GM12873 (cell line): ENCODE results near the gene MRGPRE.

Experiments
- CTCF ChIP-seq: IDR thresholded peaks from 2 replicates; pipeline ENCODE4 v1.5.1; 2012; ENCODE audit warnings: low read depth, mild to moderate bottlenecking, moderate library complexity, low read length, control low read depth; ENCODE audit not compliant: insufficient read depth; ENCODE audit errors: missing control alignments

Gene MRGPRE

GRCh38 chr11:3220521-3221407 is 11.5 kb downstream of the MRGPRE start:
- no peak for TF ChIP-seq CTCF

- TF ChIP-seq CTCF: no peak
These were observed 12.1 kb downstream of the MRGPRE start for GRCh38 chr11:3220101-3220500.

GRCh38 chr11:3219281-3219892 is 12.8 kb downstream of the MRGPRE start:
- no peak for TF ChIP-seq CTCF

- TF ChIP-seq CTCF: no peak
These were observed 13.5 kb downstream of the MRGPRE start, which contains the start of gene MRGPRG for GRCh38 chr11:3218483-3219280. Gene MRGPRG, minus strand, starts transcription at chr11:3218813. Its CDS starts 0 bp downstream, at chr11:3218813.

- no peak for TF ChIP-seq CTCF
These were observed 14.3 kb downstream of the MRGPRE start for GRCh38 chr11:3217818-3218482.

GRCh38 chr11:3216027-3216525 is 16.1 kb downstream of the MRGPRE start:
- no peak for TF ChIP-seq CTCF
